Type B pancreatic cell (in vitro differentiated cells): ENCODE results near the gene GRIK4. TPM values are rescaled to one million over a fixed set of nuclear protein-coding genes. Genes with fewer than 3 reads are reported as not detected.

Source experiments
- DNase-seq: peaks from one replicate; pipeline ENCODE4 v3.0.0; 2021; ENCODE audit warnings: mixed read lengths; ENCODE audit not compliant: unreplicated experiment; ENCODE audit errors: extremely low spot score
- H3K27ac Mint-ChIP-seq: 2 replicates; pipeline ENCODE4 v1.8.0; 2021; ENCODE audit warnings: mild to moderate bottlenecking, mixed read lengths
- H3K27me3 Mint-ChIP-seq: 2 replicates; pipeline ENCODE4 v1.8.0; 2021; ENCODE audit warnings: mixed read lengths
- H3K36me3 Mint-ChIP-seq: 2 replicates; pipeline ENCODE4 v1.8.0; 2021; ENCODE audit warnings: mixed read lengths
- H3K4me1 Mint-ChIP-seq: one replicate; pipeline ENCODE4 v1.8.0; 2021; ENCODE audit warnings: mixed read lengths; ENCODE audit not compliant: unreplicated experiment
- H3K4me3 Mint-ChIP-seq: 2 replicates; pipeline ENCODE4 v1.8.0; 2021; ENCODE audit warnings: mild to moderate bottlenecking, mixed read lengths
- H3K9me3 Mint-ChIP-seq: 2 replicates; pipeline ENCODE4 v1.8.0; 2021; ENCODE audit warnings: mixed read lengths
- total RNA-seq: library from RNA; stranded (reverse); gene quantifications from 2 replicates; pipeline ENCODE4 v1.2.1, GENCODE V29; 2021; ENCODE audit warnings: low replicate concordance
- TF ChIP-seq, protein P1 (sequence below): fragments of 200-600 bp; sonication (generic); conservative IDR thresholded peaks from 2 replicates; pipeline ENCODE4 v1.5.0; 2021; ENCODE audit warnings: antibody characterized with exemption, mild to moderate bottlenecking

Gene GRIK4
- total RNA-seq, 1 donor from 2014 or later: 0.72 TPM

DNA sequence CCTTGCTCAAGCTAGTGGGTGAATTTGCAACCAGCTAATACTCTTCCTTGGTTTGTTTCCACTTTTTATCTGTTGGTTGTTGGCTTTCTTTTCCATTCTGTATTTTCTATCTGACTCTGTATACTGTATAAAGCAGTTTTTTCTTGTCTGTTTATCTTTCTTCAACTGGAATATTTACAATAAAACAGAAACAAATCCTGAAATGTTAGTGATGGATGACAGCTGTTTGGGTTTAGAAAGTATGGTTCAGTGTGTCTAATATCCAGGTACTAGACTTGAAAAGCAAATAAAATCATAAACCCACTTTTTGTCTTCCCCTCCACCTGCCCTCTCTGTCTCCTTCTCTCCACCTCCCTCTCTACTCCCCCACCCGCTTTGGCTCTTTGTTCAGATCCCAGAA lies 477.1 kb downstream of the GRIK4 start:
- Mint-ChIP-seq H3K4me1 (no peaks in the 10 kb centered on the region), H3K4me3 (no peak overlapping the region), H3K36me3 (peaks cover 3% of the 10 kb centered on the region), H3K27me3 (peaks cover 41% of the 10 kb centered on the region), H3K27ac (no peak overlapping the region), H3K9me3 (no peaks in the 10 kb centered on the region)
- TF ChIP-seq, protein P1, sequence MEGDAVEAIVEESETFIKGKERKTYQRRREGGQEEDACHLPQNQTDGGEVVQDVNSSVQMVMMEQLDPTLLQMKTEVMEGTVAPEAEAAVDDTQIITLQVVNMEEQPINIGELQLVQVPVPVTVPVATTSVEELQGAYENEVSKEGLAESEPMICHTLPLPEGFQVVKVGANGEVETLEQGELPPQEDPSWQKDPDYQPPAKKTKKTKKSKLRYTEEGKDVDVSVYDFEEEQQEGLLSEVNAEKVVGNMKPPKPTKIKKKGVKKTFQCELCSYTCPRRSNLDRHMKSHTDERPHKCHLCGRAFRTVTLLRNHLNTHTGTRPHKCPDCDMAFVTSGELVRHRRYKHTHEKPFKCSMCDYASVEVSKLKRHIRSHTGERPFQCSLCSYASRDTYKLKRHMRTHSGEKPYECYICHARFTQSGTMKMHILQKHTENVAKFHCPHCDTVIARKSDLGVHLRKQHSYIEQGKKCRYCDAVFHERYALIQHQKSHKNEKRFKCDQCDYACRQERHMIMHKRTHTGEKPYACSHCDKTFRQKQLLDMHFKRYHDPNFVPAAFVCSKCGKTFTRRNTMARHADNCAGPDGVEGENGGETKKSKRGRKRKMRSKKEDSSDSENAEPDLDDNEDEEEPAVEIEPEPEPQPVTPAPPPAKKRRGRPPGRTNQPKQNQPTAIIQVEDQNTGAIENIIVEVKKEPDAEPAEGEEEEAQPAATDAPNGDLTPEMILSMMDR: no peak
- DNase-seq: no peak

DNA sequence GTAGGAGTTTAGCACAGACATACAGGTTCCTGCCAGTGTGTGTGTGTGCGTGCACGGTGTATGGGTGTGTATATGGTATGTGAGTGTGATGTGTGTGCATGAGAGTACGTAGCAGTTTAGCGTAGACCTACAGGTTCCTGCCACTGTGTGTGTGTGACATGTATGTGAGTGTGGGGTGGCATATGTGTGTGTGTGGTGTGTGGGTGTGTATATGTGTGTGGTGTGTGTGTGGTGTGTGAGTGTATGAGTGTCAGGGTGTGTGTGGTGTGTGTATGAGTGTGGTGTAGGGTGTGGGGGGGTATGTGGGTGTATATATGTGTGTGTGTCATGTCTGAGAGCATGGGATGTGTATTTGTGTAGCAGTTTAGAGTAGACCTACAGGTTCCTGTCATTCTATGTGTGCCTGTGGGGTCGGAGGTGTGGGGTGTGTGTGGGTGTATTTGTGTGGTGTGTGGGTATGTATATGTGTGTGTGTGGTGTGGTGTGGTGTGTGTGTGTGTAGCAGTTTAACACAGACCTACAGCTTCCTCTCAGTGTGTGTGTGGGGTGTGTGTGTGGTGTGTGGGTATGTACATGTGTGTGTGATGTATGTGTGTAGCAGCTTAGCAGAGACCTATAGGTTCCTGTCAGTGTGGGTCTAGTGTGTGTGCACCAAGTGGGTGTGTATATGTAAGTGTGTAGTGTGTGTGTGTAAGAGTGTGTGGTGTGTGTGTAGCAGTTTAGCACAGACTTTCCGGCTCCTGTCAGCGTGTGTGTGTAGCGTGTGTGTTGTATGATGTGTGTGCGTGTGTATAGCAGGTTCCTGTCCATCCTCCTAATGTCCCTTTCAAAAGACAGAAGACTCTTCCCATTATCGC lies 480.5 kb downstream of the GRIK4 start:
- no peaks in the 10 kb centered on the region for H3K9me3 Mint-ChIP-seq
- no peak for DNase-seq
- TF ChIP-seq, protein P1: no peak
- no peak overlapping the region for H3K4me3 Mint-ChIP-seq
- no peak overlapping the region for H3K27ac Mint-ChIP-seq
- no peaks in the 10 kb centered on the region for H3K4me1 Mint-ChIP-seq
- H3K36me3 Mint-ChIP-seq: no peaks in the 10 kb centered on the region
- peaks cover 22% of the 10 kb centered on the region for H3K27me3 Mint-ChIP-seq

DNA sequence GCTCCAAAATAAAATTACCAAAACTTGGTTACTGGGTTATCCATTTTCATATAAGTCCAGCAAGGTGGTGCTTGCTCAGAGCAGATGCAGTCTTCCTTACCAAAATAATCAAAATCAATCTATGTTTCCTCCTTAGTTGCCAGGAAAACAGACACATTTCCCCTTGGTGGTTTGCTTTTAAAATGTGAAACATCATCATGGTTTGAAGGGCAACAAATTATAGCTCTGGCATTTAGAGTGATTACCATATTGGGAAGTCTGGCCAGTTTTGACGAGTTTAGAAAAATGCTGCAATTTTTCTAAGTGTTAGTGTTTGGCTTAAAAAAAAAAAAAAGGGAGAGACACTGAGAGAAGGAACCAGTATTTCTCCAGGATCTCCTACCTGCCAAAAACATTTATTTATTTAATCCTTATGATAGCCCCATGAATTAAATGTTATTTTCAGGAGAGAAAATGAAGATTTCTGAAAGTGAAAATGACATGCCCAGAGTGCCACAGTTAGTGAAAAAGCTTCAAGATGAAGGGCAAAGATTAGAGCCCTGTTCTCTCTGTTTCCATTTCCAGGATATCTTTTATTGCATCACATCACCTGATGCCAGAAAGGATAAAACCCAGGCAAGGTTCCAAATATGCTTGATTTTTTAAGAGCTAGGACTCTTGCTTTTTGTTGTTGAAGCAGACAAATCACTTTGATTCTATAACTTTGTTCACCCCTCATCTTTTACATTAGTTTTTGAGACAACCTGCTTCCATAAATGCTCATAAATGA lies 482.7 kb downstream of the GRIK4 start:
- no peaks in the 10 kb centered on the region for H3K4me1 Mint-ChIP-seq
- H3K9me3 Mint-ChIP-seq: no peaks in the 10 kb centered on the region
- TF ChIP-seq, protein P1: no peak
- DNase-seq: no peak
- no peaks in the 10 kb centered on the region for H3K36me3 Mint-ChIP-seq
- no peak overlapping the region for H3K4me3 Mint-ChIP-seq
- H3K27ac Mint-ChIP-seq: no peak overlapping the region
- peaks cover 3% of the 10 kb centered on the region for H3K27me3 Mint-ChIP-seq

DNA sequence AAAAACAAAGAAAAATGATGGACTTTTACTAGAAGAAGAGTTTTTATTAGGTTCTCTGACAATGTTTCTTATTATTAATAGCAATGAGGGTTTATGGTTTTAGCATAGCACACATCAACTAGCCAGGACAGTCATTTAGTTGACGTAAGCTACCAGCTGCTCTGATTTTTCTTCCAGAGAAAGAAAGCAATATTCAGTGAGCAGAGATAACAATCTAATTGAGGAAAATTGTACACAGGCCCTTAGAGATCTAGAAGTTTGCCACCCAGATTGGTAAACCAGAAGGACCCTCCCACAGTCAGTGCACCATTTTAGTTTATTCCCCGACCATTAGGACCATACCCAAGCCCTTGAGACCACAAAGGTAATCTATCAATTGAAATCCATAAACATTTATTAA lies 483.6 kb downstream of the GRIK4 start:
- Mint-ChIP-seq H3K9me3 (no peaks in the 10 kb centered on the region), H3K27me3 (no peaks in the 10 kb centered on the region), H3K4me1 (no peaks in the 10 kb centered on the region), H3K27ac (no peak overlapping the region), H3K4me3 (no peak overlapping the region), H3K36me3 (no peaks in the 10 kb centered on the region)
- TF ChIP-seq, protein P1: no peak
- no peak for DNase-seq

DNA sequence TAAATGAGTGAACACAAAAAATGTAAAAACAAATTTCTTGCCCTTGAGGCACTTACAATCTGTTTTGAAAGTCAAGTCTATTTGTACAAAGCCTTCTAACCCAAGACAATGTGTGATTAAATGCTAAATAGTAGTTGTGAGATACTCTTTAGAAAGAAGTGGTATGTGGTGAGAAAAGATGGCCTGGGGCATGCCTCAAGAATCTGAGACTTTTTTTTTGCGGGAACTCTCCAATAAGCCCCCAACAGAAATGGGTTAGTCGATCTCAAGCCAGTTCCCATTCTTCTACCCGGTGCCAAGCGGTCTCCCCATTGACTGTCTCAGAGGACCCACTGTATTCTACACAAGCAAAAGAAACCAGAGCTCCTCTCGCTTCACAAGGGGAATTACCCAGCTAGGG lies 485.4 kb downstream of the GRIK4 start:
- Mint-ChIP-seq H3K4me3 (no peak overlapping the region), H3K4me1 (no peaks in the 10 kb centered on the region), H3K27me3 (no peaks in the 10 kb centered on the region), H3K27ac (no peak overlapping the region), H3K9me3 (no peaks in the 10 kb centered on the region), H3K36me3 (no peaks in the 10 kb centered on the region)
- DNase-seq: no peak
- TF ChIP-seq, protein P1: no peak
